Measurements from ENCODE around the gene ITGA2B. TPM values are rescaled to one million over a fixed set of nuclear protein-coding genes. Genes with fewer than 3 reads are reported as not detected.

The ITGA2B gene
- total RNA-seq, 1 experiment from 2014 or later = 8.3 TPM

- Mint-ChIP-seq H3K27me3 (ENCODE audit: low read depth) (no peaks in the 10 kb centered on the region), H3K9me3 (no peaks in the 10 kb centered on the region), H3K36me3 (ENCODE audit: insufficient read depth in 1 of 3, low read depth in 3 of 3) (peaks cover 28 to 56% (median 50%) of the 10 kb centered on the region in 3 experiments; a peak in 6 of 7 replicates), H3K4me1 (no peaks in the 10 kb centered on the region), H3K27ac (no peak overlapping the region; a peak in 1 of 7 replicates), H3K4me3 (no peak overlapping the region)
- Histone ChIP-seq H2BK20ac (ENCODE audit: low read depth, low read length, poor library complexity, severe bottlenecking) (no peak overlapping the region), H3K23me2 (ENCODE audit: insufficient read length, low read depth, low read length, poor library complexity, severe bottlenecking) (no peaks in the 10 kb centered on the region), H2BK120ac (ENCODE audit: low read depth, low read length, poor library complexity, severe bottlenecking) (no peak overlapping the region), H2BK12ac (ENCODE audit: insufficient read length, low read depth, low read length) (no peak overlapping the region), H3T11ph (ENCODE audit: low read length) (no peak overlapping the region), H3K23ac (ENCODE audit: insufficient read length, low read depth, low read length) (no peak overlapping the region), H3K79me1 (ENCODE audit: insufficient read depth, low read depth, low read length, poor library complexity, severe bottlenecking) (no peaks in the 10 kb centered on the region), H3K27me3 (ENCODE audit: insufficient read depth, low read length) (no peaks in the 10 kb centered on the region), H4K5ac (ENCODE audit: insufficient read length, low read depth, low read length) (no peak overlapping the region), H2AK5ac (ENCODE audit: insufficient read length, low read length) (no peak overlapping the region), H4K8ac (replicated peaks; ENCODE audit: insufficient read length, low read depth, low read length) (no peak overlapping the region), H3K4ac (ENCODE audit: low read depth, low read length) (no peak overlapping the region), H3K4me2 (ENCODE audit: insufficient read depth, insufficient read length, low read length) (no peak overlapping the region), H2AFZ (ENCODE audit: low read length) (no peak overlapping the region), H3K9ac (ENCODE audit: extremely low read depth, insufficient read length, low read length) (no peak overlapping the region), H3K56ac (ENCODE audit: insufficient read length, low read depth, low read length) (no peak overlapping the region), H3K4me1 (ENCODE audit: insufficient read depth, low read length) (no peaks in the 10 kb centered on the region), H2BK15ac (ENCODE audit: low read depth, low read length) (no peak overlapping the region), H3K14ac (ENCODE audit: insufficient read depth, low read length) (no peak overlapping the region), H3K9me3 (ENCODE audit: control insufficient read depth, low read depth, low read length) (no peaks in the 10 kb centered on the region), H3K27ac (ENCODE audit: insufficient read length, low read depth, low read length) (no peak overlapping the region), H2BK5ac (ENCODE audit: insufficient read length, low read length) (no peak overlapping the region), H3K79me2 (ENCODE audit: insufficient read depth, low read length) (no peaks in the 10 kb centered on the region), H4K91ac (ENCODE audit: insufficient read length, low read depth, low read length) (no peak overlapping the region), H4K20me1 (ENCODE audit: control insufficient read depth, insufficient read depth, insufficient read length) (no peaks in the 10 kb centered on the region), H3K18ac (ENCODE audit: insufficient read length, low read depth, low read length) (no peak overlapping the region)
- TF ChIP-seq CTCF (conservative IDR thresholded peaks at IDR 0.05) = no peak
- WGBS (ENCODE audit: extremely low coverage, insufficient read length, low lambda C conversion rate) = no CpG with 5 or more reads among the region's 9 CpGs
- DNase-seq = no peak
Measured at GRCh38 chr17:44432254-44433157, 43.1 kb upstream of the ITGA2B start.

Data from H9 (cell line).